ENCODE results near the gene MGST2.

The MGST2 gene

GRCh38 chr4:139643042-139643895 lies 22.4 kb upstream of the MGST2 start:
- no peak for DNase-seq (ENCODE audit: low read depth in 3 of 3)

GRCh38 chr4:139645458-139645857 lies 20.2 kb upstream of the MGST2 start:
- no peak for DNase-seq (ENCODE audit: low read depth in 3 of 3)

- no peak for DNase-seq (ENCODE audit: low read depth in 3 of 3)
These were observed 18.4 kb upstream of the MGST2 start for GRCh38 chr4:139647184-139647583.

- DNase-seq (ENCODE audit: low read depth in 3 of 3) = no peak
These were observed 17.7 kb upstream of the MGST2 start for GRCh38 chr4:139647952-139648351.

- peak; percentile 33 to 35 (median 34) for DNase-seq (ENCODE audit: low read depth in 3 of 3)
These were observed 14.1 kb upstream of the MGST2 start for GRCh38 chr4:139651282-139652194.

GRCh38 chr4:139654516-139654915 lies 11.1 kb upstream of the MGST2 start:
- DNase-seq (ENCODE audit: low read depth in 3 of 3) = no peak

GRCh38 chr4:139655116-139655515 lies 10.5 kb upstream of the MGST2 start:
- no peak for DNase-seq (ENCODE audit: low read depth in 3 of 3)

GRCh38 chr4:139656614-139657486 lies 8.8 kb upstream of the MGST2 start:
- DNase-seq (ENCODE audit: low read depth in 3 of 3) = peak in 1 of 3 experiments; percentile 10

- no peak for DNase-seq (ENCODE audit: low read depth in 3 of 3)
These were observed 7.4 kb upstream of the MGST2 start for GRCh38 chr4:139658185-139658584.

- no peak for DNase-seq (ENCODE audit: low read depth in 3 of 3)
These were observed 6.8 kb upstream of the MGST2 start for GRCh38 chr4:139658586-139659382.

- no peak for DNase-seq (ENCODE audit: low read depth in 3 of 3)
These were observed 5.7 kb upstream of the MGST2 start for GRCh38 chr4:139659735-139660424.

- DNase-seq (ENCODE audit: low read depth in 3 of 3) = no peak
These were observed 5.0 kb upstream of the MGST2 start for GRCh38 chr4:139660568-139661043.

GRCh38 chr4:139663561-139664138 lies 2.0 kb upstream of the MGST2 start:
- DNase-seq (ENCODE audit: low read depth in 3 of 3) = no peak

- DNase-seq (ENCODE audit: low read depth in 3 of 3) = no peak
These were observed 1.2 kb upstream of the MGST2 start for GRCh38 chr4:139664442-139664841.

- no peak for DNase-seq (ENCODE audit: low read depth in 3 of 3)
These were observed 435 bp upstream of the MGST2 start for GRCh38 chr4:139665079-139665689.

- no peak for DNase-seq (ENCODE audit: low read depth in 3 of 3)
These were observed 1.2 kb downstream of the MGST2 start for GRCh38 chr4:139666735-139667281.

GRCh38 chr4:139668036-139668435 lies 2.4 kb downstream of the MGST2 start:
- DNase-seq (ENCODE audit: low read depth in 3 of 3) = no peak

- DNase-seq (ENCODE audit: low read depth in 3 of 3) = no peak
These were observed 3.1 kb downstream of the MGST2 start for GRCh38 chr4:139668658-139669201.

GRCh38 chr4:139669335-139669734 lies 3.7 kb downstream of the MGST2 start:
- no peak for DNase-seq (ENCODE audit: low read depth in 3 of 3)
